AG04450 (cell line): ENCODE results near the gene CCDC196. TPM values are rescaled to one million over a fixed set of nuclear protein-coding genes. Genes with fewer than 3 reads are reported as not detected.
"Not testable (repeated sequence)": the region's sequence is repeated elsewhere in the genome, so short reads cannot be mapped to it uniquely, and the experiment has no call there.

Experiments
- CTCF ChIA-PET: fragments of 300-600, 350-600 bp; formaldehyde crosslinking; extraction: SDS; loops from one replicate; lab custom pipeline; 2022; ENCODE audit warnings: antibody characterized with exemption, inconsistent platforms; lab: Charles Lee
- POLR2A ChIA-PET: fragments of 350-600 bp; formaldehyde crosslinking; extraction: SDS; loops from one replicate; lab custom pipeline; 2021; ENCODE audit warnings: antibody characterized with exemption, inconsistent platforms; lab: Yijun Ruan, JAX
- DNase-seq: peaks from one replicate; pipeline ENCODE4 v3.0.0-alpha.2; 2011; ENCODE audit warnings: low read depth, low spot score
- H3K27ac ChIP-seq: one replicate; pipeline ENCODE4 v1.5.1; 2012; ENCODE audit warnings: low read depth, low read length, control low read depth
- H3K27me3 ChIP-seq: one replicate; pipeline ENCODE4 v1.6.0; 2012; ENCODE audit warnings: low read length; ENCODE audit not compliant: control insufficient read depth, insufficient read depth
- H3K4me3 ChIP-seq: 2 replicates; pipeline ENCODE4 v1.5.1; 2011; ENCODE audit warnings: mild to moderate bottlenecking, low read depth, low read length, control low read depth
- H3K9me3 ChIP-seq: 2 replicates; pipeline ENCODE4 v1.5.1; 2012; ENCODE audit warnings: low read length; ENCODE audit not compliant: control insufficient read depth, insufficient read depth
- CTCF ChIP-seq: IDR thresholded peaks from 2 replicates; pipeline ENCODE4 v1.5.1; 2011; ENCODE audit warnings: low read depth, low read length, control low read depth, inconsistent platforms
- polyA plus RNA-seq: library from polyadenylated mRNA; depleted of rRNA; stranded (reverse); fragments of >200 nt; gene quantifications from 2 replicates; pipeline ENCODE4 v1.2.3, GENCODE V29; 2011

CCDC196 gene
- polyA plus RNA-seq, 1 experiment = not detected

DNA sequence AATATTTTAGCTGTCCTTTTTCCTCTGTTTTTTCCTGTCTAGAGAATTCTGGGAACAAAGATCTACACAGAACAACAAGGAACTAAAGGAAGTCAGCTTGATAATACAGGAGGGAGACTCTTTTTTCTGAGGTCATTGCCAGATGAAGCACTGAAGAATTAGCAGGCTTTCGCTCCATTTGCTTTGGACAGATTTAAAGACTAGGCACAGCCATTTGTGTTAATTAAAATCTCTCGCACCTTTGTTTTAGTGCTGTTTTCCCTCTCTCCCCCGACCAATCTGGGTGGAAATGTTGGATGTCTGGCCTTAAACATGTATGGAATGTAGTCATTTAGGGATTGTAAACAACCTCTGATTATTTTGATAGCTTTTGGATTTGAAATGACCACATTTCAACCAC is 12.1 kb downstream of the CCDC196 start:
- H3K9me3 ChIP-seq = no peaks in the 10 kb centered on the region
- no peak overlapping the region for H3K27ac ChIP-seq
- no peaks in the 10 kb centered on the region for H3K27me3 ChIP-seq
- ChIA-PET CTCF (interaction anchor here (0.6 to 3.6 kb wide), 10 partner anchors 9 to 898 kb away, joined by 3 to 23 read pairs (median 4); partner anchors contain the start of gene GPHN), POLR2A (interaction anchor here (1.6 kb wide), 1 partner anchor 10 kb away, joined by 5 read pairs; the partner anchor contains the start of gene GPHN)
- no peak overlapping the region for H3K4me3 ChIP-seq
- DNase-seq = no peak
- no peak for TF ChIP-seq CTCF

DNA sequence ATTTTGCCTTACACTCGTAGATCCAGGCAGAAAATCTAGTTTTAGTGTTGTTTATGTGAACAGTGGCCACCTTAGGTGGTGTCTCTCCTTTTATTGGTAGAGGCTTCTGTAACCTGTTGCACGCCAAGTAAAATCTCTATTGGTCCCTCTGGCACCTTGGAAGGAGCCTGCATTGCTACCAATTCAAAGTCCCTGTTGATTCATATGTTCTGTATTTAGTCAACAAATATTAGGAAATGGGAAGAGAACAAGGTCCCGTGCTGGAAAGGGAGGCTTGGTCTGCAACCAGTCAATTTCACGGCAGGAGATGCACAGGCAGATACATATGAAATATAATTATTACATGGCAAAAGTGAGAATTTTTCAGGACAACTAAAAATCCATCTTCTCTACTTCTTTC is 15.4 kb downstream of the CCDC196 start:
- no peaks in the 10 kb centered on the region for H3K9me3 ChIP-seq
- TF ChIP-seq CTCF = no peak
- no peak overlapping the region for H3K4me3 ChIP-seq
- ChIA-PET POLR2A (no interaction called here), CTCF (no interaction called here)
- DNase-seq = no peak
- H3K27ac ChIP-seq = no peak overlapping the region
- H3K27me3 ChIP-seq = no peaks in the 10 kb centered on the region

GRCh38 chr14:66502836-66503235 is 16.7 kb downstream of the CCDC196 start:
- H3K27me3 ChIP-seq, POLR2A ChIA-PET: not testable (repeated sequence)

GRCh38 chr14:66503532-66503931 is 17.4 kb downstream of the CCDC196 start:
- Histone ChIP-seq H3K27ac (no peak overlapping the region), H3K4me3 (no peak overlapping the region), H3K27me3 (no peaks in the 10 kb centered on the region), H3K9me3 (no peaks in the 10 kb centered on the region; the same call in 1 of the 2 replicates)
- POLR2A ChIA-PET = no interaction called here
- no peak for TF ChIP-seq CTCF
- DNase-seq = no peak
- CTCF ChIA-PET = no interaction called here

More at GRCh38 chr14:66502836-66503235, 16.7 kb downstream of the CCDC196 start:
- DNase-seq, H3K4me3 ChIP-seq, H3K27ac ChIP-seq, CTCF ChIA-PET, H3K9me3 ChIP-seq: not testable (repeated sequence)

DNA sequence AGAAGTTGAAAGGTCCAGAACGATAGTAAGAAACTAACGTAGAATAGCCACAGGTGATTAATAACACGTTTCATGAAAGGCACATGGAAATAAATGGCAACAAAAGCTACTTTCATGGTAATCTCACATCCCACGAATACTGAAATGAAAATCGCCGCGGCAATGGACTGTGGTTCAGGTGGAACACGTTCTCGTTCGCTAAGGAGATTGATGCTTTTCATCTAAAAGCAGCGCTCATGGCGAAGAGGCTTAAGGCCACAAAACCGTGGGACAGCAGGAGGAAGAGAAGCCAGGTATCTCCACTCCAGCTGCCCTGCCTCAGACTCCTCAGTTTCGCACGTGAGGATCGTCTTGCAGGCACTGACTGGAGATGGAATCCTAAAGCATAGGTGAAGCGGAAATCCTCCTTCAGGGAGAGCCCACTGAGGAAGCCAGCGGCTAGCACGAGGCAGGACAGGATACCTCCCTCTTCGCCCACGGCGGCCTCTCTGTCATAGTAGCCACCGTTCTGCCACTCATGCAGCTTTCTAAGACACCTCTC is 21.1 kb downstream of the CCDC196 start:
- peak overlapping the region; percentile 94 for H3K4me3 ChIP-seq
- TF ChIP-seq CTCF = no peak
- peak overlapping the region; percentile 84 for H3K27ac ChIP-seq
- no peaks in the 10 kb centered on the region; the same call in 1 of the 2 replicates for H3K9me3 ChIP-seq
- ChIA-PET POLR2A (interaction anchor here (1.0 to 1.2 kb wide), 2 partner anchors 8 to 31 kb away, joined by 3 to 5 read pairs; no protein-coding TSS in a partner anchor), CTCF (interaction anchor here (0.5 to 3.1 kb wide), 8 partner anchors 9 to 1094 kb away, joined by 3 to 23 read pairs (median 3); no protein-coding TSS in a partner anchor)
- no peak for DNase-seq
- H3K27me3 ChIP-seq = no peaks in the 10 kb centered on the region
